Spleen (tissue), 7 donors: Measurements from ENCODE around the gene NFATC1.
"Not testable (repeated sequence)": the region's sequence is repeated elsewhere in the genome, so short reads cannot be mapped to it uniquely, and the experiment has no call there.

Experiments used
- CTCF ChIP-seq, 11 experiments: fragments of 200-600 bp in 7 of 11; fragments of 450-650 bp in 4 of 11; sonication (generic) in 4 of 11; IDR thresholded peaks in 8 of 11; conservative IDR thresholded peaks in 3 of 11; 1 replicate in 7 of 11; 2 replicates in 4 of 11; pipeline versions ENCODE4 v1.4.0 to v1.8.0; 2016 to 2021; ENCODE audit warnings: antibody characterized with exemption in 11 of 11, inconsistent platforms in 4 of 11, mild to moderate bottlenecking in 1 of 11
- POLR2A ChIP-seq, 3 donors: fragments of 450-650 bp; IDR thresholded peaks; one replicate each; pipeline ENCODE4 v1.5.1; 2017; ENCODE audit warnings: antibody characterized with exemption in 3 of 3, mild to moderate bottlenecking in 1 of 3
- POLR2AphosphoS5 ChIP-seq, 3 donors: sonication (generic); formaldehyde crosslinking; IDR thresholded peaks; one replicate each; pipeline ENCODE4 v1.5.1; 2017; ENCODE audit warnings: antibody characterized with exemption in 3 of 3
- donor health status: DM: no; HTN: no; CAD: no; lungs with moderate emphysema.
- donor health status: DM: no; HTN: no; CAD: no.
- donor health status: DM: no; HTN: no; CAD: no.

GRCh38 chr18:79504495-79504894, 108.8 kb downstream of the NFATC1 start:
- not testable (repeated sequence) for TF ChIP-seq CTCF (IDR thresholded peaks at IDR 0.05 in 8 of 11, conservative IDR thresholded peaks at IDR 0.05 in 3 of 11); POLR2AphosphoS5 (IDR thresholded peaks at IDR 0.05); POLR2A (IDR thresholded peaks at IDR 0.05)
